Neural crest cell (in vitro differentiated cells): ENCODE results near the gene NLRP4. TPM values are rescaled to one million over a fixed set of nuclear protein-coding genes. Genes with fewer than 3 reads are reported as not detected.

Source experiments
- DNase-seq: peaks from one replicate; pipeline ENCODE4 v3.0.0; 2021; ENCODE audit warnings: low read depth, mixed read lengths, low spot score
- H3K27ac Mint-ChIP-seq: one replicate; pipeline ENCODE4 v1.8.0; 2021; ENCODE audit warnings: mild to moderate bottlenecking, mixed read lengths; ENCODE audit not compliant: unreplicated experiment
- H3K27me3 Mint-ChIP-seq: 2 replicates; pipeline ENCODE4 v1.8.0; 2021; ENCODE audit warnings: low read depth, mild to moderate bottlenecking, mixed read lengths
- H3K36me3 Mint-ChIP-seq: 2 replicates; pipeline ENCODE4 v1.8.0; 2021; ENCODE audit warnings: low read depth, mild to moderate bottlenecking, mixed read lengths
- H3K4me1 Mint-ChIP-seq: 2 replicates; pipeline ENCODE4 v1.8.0; 2021; ENCODE audit warnings: mixed read lengths
- H3K4me3 Mint-ChIP-seq: one replicate; pipeline ENCODE4 v1.8.0; 2021; ENCODE audit warnings: mild to moderate bottlenecking, mixed read lengths
- H3K9me3 Mint-ChIP-seq: 2 replicates; pipeline ENCODE4 v1.8.0; 2021; ENCODE audit warnings: mixed read lengths
- total RNA-seq: library from RNA; stranded (reverse); gene quantifications from 2 replicates; pipeline ENCODE4 v1.2.1, GENCODE V29; 2021
- TF ChIP-seq, protein P1 (sequence below): fragments of 200-600 bp; sonication (generic); conservative IDR thresholded peaks from 2 replicates; pipeline ENCODE4 v1.5.0; 2021; ENCODE audit warnings: antibody characterized with exemption, mild to moderate bottlenecking

The NLRP4 gene
- total RNA-seq, 1 donor from 2014 or later: not detected

DNA sequence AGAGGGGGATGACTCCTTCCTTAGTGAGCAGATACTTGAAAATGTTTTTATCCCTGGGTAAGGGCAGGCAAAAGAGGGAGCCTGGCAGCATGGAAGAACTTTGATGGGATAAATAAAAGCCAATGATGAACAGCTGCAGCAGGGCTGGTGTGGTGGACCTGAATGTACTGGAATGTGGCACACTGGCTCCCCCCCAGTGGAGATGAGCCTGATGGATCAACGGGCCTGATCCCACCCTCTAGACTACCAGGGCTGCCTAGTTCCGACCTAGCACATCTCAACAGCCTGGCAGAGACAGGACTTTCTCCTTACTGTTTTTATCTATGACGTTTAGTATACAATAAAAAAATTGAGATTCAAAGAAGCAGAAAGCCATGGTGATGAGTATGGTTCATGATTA lies 25.0 kb upstream of the NLRP4 start:
- peaks cover 5% of the 10 kb centered on the region for H3K36me3 Mint-ChIP-seq
- no peaks in the 10 kb centered on the region for H3K27me3 Mint-ChIP-seq

DNA sequence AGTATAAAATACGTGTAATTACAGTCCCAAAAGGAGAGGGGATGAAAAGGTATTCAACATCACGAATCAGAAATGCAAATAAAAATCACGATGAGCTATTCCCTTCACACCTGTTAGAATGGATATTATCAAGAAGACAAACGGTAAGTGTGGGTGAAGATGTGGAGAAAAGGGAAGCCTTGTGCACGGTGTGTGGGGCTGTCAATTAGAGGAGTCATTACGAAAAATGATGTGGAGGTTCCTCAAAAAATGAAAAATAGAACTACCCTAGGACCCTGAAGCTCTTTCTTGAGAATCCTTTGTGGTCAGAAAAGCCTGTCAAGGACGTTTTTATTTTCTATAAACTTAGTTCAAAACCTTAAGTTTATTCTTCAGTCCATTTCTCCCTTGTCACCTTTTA lies 23.9 kb upstream of the NLRP4 start:
- peaks cover 5% of the 10 kb centered on the region for H3K36me3 Mint-ChIP-seq
- H3K4me1 Mint-ChIP-seq: no peaks in the 10 kb centered on the region
- H3K27ac Mint-ChIP-seq: no peak overlapping the region

More for the DNA sequence above, 25.0 kb upstream of the NLRP4 start:
- H3K4me3 Mint-ChIP-seq: no peak overlapping the region
- no peak for DNase-seq
- peaks cover 39% of the 10 kb centered on the region for H3K9me3 Mint-ChIP-seq
- TF ChIP-seq, protein P1, sequence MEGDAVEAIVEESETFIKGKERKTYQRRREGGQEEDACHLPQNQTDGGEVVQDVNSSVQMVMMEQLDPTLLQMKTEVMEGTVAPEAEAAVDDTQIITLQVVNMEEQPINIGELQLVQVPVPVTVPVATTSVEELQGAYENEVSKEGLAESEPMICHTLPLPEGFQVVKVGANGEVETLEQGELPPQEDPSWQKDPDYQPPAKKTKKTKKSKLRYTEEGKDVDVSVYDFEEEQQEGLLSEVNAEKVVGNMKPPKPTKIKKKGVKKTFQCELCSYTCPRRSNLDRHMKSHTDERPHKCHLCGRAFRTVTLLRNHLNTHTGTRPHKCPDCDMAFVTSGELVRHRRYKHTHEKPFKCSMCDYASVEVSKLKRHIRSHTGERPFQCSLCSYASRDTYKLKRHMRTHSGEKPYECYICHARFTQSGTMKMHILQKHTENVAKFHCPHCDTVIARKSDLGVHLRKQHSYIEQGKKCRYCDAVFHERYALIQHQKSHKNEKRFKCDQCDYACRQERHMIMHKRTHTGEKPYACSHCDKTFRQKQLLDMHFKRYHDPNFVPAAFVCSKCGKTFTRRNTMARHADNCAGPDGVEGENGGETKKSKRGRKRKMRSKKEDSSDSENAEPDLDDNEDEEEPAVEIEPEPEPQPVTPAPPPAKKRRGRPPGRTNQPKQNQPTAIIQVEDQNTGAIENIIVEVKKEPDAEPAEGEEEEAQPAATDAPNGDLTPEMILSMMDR: no peak
- H3K4me1 Mint-ChIP-seq: no peaks in the 10 kb centered on the region
- H3K27ac Mint-ChIP-seq: no peak overlapping the region

DNA sequence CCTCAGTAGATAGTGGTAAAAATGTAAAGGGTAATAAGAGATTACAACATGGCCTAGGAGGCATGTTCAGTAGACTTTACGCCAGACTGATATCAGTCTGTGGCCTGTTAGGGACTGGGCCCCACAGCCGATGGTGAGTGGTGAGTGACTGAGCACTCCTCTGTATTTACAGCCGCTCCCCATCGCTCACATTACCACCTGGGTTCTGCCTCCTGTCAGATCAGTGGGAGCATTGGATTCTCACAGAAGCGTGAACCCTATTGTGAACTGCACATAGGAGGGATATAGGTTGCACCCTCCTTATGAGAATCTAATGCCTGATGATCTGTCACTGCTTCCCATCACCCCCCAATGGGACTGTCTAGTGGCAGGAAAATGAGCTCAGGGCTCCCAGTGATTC lies 22.4 kb upstream of the NLRP4 start:
- H3K9me3 Mint-ChIP-seq: peaks cover 31% of the 10 kb centered on the region
- H3K4me3 Mint-ChIP-seq: no peak overlapping the region
- peaks cover 5% of the 10 kb centered on the region for H3K36me3 Mint-ChIP-seq
- no peaks in the 10 kb centered on the region for H3K4me1 Mint-ChIP-seq
- no peak for DNase-seq
- H3K27me3 Mint-ChIP-seq: no peaks in the 10 kb centered on the region
- no peak overlapping the region for H3K27ac Mint-ChIP-seq
- TF ChIP-seq, protein P1: no peak

More for the DNA sequence above, 23.9 kb upstream of the NLRP4 start:
- Mint-ChIP-seq H3K27me3 (no peaks in the 10 kb centered on the region), H3K9me3 (peaks cover 32% of the 10 kb centered on the region), H3K4me3 (no peak overlapping the region)
- DNase-seq: no peak
- TF ChIP-seq, protein P1: no peak

DNA sequence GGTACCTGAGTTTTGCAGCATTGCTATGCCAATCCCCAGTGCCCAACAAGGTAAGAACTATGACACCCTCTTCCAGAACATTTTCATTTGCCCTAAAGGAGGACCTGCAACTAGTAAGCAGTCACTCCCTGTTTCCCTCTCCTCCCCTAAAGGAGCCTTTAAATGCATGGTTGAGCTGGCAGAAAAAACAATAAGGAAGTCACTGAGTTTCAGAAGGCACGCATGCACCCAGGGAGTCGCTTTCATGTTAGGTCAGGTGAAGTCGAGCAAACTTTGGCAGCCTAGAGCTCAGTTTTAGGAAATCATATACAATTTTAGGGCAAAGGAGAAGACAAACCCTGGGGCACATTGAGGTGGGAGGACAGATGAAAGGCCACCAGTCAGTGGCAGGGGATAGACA lies 16.3 kb upstream of the NLRP4 start:
- no peaks in the 10 kb centered on the region for H3K4me1 Mint-ChIP-seq
- no peaks in the 10 kb centered on the region for H3K27me3 Mint-ChIP-seq
- H3K27ac Mint-ChIP-seq: no peak overlapping the region
- DNase-seq: no peak
- no peak overlapping the region for H3K4me3 Mint-ChIP-seq
- TF ChIP-seq, protein P1: no peak
- H3K9me3 Mint-ChIP-seq: peaks cover 16% of the 10 kb centered on the region
- H3K36me3 Mint-ChIP-seq: no peaks in the 10 kb centered on the region

DNA sequence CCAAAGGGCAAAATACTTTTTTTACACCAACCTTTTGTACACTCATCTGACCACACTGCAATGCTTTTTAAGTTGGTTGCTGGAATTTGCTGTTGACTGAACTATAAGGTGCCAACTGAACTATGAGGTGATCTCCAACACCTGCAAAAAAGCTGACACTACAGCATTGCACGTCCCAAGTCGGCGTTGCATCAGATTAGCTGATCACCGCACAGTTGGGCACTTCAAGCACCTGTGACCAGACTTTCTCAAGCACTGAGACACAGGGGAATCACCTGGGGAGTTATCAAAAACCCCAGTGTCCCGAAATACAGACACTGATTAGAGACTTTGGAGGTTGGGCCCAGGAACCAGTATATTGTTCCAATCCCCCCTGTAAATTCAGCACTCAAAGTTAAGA lies 5.7 kb upstream of the NLRP4 start:
- TF ChIP-seq, protein P1: no peak
- no peak for DNase-seq
- Mint-ChIP-seq H3K36me3 (peaks cover 4% of the 10 kb centered on the region), H3K4me3 (no peak overlapping the region), H3K27me3 (no peaks in the 10 kb centered on the region), H3K4me1 (no peaks in the 10 kb centered on the region), H3K9me3 (peaks cover 12% of the 10 kb centered on the region), H3K27ac (no peak overlapping the region)

DNA sequence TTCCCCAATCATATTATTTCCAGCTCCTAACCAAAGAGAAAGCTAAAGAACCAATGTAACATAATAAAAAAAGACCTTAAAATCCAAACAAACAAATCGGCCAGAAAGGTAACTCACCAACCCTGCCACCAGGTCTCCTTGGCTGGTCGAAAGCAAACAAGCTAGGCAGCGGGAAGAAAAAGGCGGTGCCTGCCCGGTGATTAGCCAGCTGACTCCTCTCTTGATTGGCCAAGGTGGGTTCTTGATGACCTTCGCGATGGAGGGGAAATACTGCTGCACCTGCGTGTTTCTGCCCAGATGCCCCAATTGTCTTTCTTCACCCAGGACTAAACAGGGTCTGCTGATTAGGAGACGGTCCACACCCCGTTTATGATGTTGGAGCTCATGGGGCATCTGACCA lies 4.5 kb upstream of the NLRP4 start, which contains the start of gene NLRP11:
NLRP11 (minus strand) TSS at position 154 of the 400 bp plus-strand sequence. CDS start 13,825 bp downstream, outside the sequence.
- H3K36me3 Mint-ChIP-seq: peaks cover 4% of the 10 kb centered on the region
- no peaks in the 10 kb centered on the region for H3K4me1 Mint-ChIP-seq
- no peak for DNase-seq
- H3K9me3 Mint-ChIP-seq: peaks cover 15% of the 10 kb centered on the region
- H3K27ac Mint-ChIP-seq: no peak within 1 kb of the TSS
- H3K27me3 Mint-ChIP-seq: no peaks in the 10 kb centered on the region
- H3K4me3 Mint-ChIP-seq: no peak within 1 kb of the TSS
- TF ChIP-seq, protein P1: no peak
